ENCODE measurements around the gene CDK5RAP2.
"Not testable (repeated sequence)": the region's sequence is repeated elsewhere in the genome, so short reads cannot be mapped to it uniquely, and the experiment has no call there.

The CDK5RAP2 gene

DNA sequence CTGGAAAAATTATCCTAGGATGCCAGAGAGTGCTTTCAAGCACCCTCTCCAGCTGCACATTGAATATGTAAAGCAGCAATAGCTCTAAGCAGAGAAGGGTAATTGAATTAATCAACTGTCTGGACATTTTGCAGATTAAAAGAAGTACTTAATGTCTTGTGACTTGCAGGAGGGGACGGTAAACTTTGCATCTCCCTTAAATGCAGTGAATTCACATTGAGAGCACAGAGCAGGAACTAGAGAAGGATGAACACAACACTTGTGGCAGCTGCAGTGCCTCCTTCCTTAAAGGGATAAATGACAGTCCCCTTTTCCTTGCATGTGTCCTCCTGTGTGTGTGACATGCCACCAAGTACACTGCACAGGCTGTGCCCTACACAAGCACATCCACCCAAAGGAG lies 7.4 kb upstream of the CDK5RAP2 start:
- DNase-seq = no peak

DNA sequence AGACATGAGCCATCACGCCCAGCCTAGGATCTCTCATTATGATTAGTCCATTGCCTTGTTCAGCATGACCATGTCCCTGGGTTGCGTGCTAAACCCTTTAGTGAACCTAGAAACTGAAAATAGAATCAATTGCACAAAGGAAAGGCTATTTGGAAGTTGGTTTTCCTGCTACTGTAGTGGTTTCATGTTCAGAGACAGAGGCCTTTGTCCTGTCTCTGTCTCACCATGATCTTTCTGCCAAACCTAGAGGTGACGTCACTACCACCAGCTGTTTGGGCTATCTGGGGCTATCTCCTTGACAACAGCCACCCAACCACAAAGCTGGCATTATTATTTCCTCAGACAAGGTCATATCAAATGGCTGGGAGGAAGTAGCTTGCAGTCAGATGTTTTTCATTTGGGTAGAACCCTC lies 4.0 kb upstream of the CDK5RAP2 start:
- no peak for DNase-seq

DNA sequence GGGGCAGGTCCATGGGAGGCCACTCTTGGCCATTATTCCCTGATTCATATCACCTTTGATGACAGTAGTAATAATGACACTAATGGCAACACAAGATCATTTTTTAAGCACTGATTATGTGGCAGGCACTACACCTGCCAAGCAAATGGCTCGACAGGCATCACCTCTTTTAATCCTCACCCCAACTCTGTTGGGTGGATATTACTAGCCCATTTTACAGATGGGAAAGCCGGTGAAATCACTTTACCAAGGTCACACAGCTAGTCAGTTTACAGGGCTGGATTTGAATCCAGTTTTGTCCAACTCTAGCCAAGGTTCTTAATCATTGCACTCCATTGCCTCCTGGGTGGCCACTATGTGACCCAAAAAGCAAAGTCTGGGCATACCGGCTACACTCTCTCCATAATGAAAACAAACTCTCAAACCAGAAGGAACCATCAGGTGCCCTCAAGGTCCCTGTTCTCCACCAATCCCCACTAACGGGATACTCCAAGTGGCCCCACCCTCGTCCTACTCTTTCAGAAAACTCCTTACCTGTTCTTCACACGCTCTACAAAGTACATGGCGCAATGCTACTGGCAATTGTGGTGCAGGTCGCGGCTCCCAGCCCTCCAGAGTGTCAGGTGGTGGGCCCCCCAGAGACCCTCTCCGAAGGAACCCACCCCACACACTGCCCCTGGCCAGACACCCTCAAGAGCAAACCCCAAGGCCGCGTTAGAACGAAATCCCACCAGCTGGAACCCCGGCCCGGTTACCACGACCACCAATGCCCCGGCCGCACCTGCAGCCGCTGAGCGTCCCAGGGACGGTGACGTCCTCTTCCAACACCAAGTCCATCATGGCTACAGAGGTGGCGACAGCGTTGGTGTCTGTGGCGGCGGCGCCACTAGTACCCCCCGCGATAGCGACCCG lies 572 bp downstream of the CDK5RAP2 start:
- DNase-seq = no peak

DNA sequence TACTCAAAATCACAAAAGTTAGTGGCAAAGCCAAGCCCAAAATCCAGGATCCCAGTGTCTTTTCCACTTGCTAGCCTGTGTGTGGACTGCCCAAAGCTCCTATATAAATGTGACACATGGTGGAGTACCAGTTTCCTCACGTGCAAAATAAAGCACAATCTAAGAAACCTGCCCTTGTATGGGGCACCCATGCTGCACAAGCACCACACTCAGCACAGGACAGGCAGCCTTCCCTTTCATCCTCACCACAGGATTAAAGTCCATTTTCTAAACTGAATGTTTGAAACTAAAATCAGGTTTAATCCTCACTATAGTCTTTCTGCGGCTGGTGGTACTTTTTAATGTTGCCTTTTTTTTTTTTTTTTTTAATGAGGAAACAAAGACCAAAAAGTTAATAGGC lies 5.5 kb downstream of the CDK5RAP2 start:
- no peak for DNase-seq

DNA sequence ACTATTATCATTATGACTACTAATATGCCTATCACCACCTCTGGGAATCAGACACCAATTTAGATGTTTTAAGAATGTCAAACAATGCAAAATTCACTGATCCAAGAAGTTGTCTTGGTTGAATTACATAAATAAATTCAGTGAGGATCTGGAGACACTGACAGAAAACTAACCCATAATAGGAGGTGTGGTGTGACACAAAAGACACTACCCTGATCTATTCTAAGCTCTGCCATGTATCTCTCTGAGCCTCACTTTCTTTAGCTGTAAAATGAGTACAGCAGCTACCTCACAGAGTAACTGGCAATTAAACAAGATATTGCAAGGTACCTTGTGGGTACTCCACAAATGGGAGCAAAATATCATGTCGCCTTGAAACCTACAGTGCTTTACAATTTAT lies 7.5 kb downstream of the CDK5RAP2 start:
- DNase-seq = no peak

DNA sequence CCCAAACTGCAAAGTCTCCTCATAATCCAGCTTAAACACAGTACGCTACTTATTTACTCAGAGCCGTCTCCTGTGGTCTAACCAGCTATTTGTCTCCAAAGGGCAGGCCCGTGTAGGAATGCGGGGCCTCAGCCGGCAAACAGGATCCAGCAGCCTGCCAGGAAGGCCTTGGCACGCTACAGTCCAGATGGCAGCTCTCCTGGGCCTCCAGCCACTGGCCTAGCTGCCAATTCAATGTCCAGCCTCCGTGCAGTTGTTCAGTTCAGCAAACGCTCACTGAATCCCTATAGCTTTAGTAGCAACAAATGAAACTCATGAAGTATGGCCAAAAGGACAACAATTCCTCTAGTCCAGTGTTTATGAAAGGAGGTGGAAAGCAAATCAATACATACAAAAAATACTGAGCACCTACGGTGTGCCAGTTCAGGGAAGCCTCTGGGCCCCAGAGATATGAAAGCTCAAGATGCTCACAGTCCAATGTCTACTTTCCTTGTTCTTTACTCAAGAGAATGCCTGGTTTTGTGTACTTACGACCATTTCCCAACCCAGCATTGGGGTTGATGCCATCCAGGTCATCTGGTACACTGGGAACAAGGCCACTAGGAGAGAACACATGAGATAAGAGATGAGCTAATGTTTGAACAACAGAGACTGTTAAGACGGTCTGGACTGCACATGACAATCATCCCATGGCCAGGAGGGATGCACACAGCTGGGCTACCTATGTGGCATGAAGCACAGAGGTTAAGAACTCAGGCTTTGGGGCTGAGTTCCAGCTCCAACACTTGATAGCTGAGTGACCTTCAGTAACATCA lies 8.3 kb downstream of the CDK5RAP2 start:
- no peak for DNase-seq

DNA sequence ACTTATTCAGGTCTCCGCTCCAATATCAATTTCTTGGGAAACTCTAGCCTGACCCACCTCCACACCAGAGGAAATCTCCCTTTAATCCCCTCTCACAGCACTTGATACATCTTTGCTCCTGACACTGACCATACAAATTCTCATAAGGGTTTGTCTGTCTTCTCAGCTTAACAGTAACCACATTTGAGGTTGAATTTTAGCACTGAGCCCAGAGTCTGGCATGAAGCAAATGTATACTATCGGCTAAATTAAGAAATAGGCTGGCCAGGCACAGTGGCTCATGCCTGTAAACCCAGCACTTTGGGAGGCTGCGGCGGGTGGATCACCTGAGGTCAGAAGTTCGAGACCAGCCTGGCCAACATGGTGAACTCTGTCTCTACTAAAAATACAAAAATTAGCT lies 9.7 kb downstream of the CDK5RAP2 start:
- no peak for DNase-seq

GRCh38 chr9:120569556-120569955 lies 10.4 kb downstream of the CDK5RAP2 start:
- DNase-seq = no peak

- no peak for DNase-seq
Observed at GRCh38 chr9:120568816-120569215, 11.2 kb downstream of the CDK5RAP2 start.

- no peak for DNase-seq
Observed at GRCh38 chr9:120567874-120568273, 12.1 kb downstream of the CDK5RAP2 start.

DNA sequence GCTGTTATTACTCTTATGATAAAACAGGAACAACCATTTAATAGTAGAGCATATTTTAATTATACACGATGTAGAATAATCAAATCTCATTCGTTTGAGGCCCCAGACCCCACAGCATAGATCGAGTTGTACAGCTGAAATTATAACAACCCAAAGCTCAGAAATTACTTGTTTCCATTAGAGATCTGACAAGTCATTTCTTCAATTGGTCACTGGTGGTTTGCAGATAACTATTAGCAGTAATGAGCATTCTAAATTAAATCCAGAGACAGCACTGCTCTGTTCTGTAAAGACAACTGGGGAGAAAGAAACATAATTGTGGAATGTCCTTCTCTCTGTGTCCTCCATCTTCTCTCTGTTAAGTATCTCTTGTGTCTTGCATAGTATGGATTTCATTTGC lies 12.9 kb downstream of the CDK5RAP2 start:
- no peak for DNase-seq

- no peak for DNase-seq
Observed at GRCh38 chr9:120564589-120564988, 15.4 kb downstream of the CDK5RAP2 start.

- no peak for DNase-seq
Observed at GRCh38 chr9:120562861-120563443, 17.0 kb downstream of the CDK5RAP2 start.

- no peak for DNase-seq
Observed at GRCh38 chr9:120561709-120562108, 18.3 kb downstream of the CDK5RAP2 start.

DNA sequence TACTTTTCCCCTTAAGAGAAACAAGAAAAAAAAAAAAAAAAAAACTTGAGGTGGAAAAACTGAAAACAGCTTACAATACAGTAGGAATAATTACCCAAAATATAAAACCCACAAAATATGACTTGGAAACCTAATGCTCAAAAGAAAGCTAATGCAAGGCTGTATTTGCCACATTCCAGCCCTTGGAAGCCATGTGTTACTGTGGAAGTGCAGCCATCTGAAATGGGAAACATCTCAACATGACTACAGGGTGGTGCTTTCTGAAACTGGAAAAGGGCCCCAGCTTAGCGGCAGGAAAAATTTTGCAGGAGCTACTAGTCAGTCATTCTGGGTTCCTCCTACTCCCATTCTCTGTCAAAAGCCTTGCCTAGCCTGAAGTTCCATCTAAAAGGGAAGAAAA lies 20.4 kb downstream of the CDK5RAP2 start:
- DNase-seq = no peak

DNA sequence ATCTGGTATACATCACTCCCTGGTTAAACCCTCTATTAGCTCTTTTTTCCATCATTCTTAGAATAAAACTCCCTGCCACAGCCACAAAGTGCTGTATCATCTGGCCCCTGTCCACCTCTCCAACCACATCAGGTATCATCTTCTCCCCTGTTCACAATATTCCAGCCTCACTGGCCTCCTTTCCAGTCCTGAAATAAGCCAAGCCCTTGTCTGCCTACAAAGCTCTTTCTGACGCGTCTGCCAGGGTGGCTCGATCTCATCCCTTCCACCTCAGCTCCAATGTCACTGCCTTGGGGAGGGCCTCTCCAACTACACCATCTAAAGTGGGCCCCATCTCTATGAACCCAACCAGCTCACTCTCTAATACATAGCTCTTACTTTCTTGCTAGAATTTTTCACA lies 21.5 kb downstream of the CDK5RAP2 start:
- no peak for DNase-seq

- no peak for DNase-seq
Observed at GRCh38 chr9:120557205-120557604, 22.8 kb downstream of the CDK5RAP2 start.

GRCh38 chr9:120556775-120557174 lies 23.2 kb downstream of the CDK5RAP2 start:
- no peak for DNase-seq

GRCh38 chr9:120555839-120556238 lies 24.1 kb downstream of the CDK5RAP2 start:
- no peak for DNase-seq

DNA sequence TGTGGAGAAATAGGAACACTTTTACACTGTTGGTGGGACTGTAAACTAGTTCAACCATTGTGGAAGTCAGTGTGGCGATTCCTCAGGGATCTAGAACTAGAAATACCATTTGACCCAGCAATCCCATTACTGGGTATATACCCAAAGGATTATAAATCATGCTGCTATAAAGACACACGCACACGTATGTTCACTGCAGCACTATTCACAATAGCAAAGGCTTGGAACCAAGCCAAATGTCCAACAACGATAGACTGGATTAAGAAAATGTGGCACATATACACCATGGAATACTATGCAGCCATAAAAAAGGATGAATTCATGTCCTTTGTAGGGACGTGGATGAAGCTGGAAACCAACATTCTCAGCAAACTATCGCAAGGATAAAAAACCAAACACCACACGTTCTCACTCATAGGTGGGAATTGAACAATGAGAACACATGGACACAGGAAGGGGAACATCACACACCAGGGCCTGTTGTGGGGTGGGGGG lies 27.7 kb downstream of the CDK5RAP2 start:
- not testable (repeated sequence) for DNase-seq

GRCh38 chr9:120545701-120546550 lies 34.0 kb downstream of the CDK5RAP2 start:
- no peak for DNase-seq

DNA sequence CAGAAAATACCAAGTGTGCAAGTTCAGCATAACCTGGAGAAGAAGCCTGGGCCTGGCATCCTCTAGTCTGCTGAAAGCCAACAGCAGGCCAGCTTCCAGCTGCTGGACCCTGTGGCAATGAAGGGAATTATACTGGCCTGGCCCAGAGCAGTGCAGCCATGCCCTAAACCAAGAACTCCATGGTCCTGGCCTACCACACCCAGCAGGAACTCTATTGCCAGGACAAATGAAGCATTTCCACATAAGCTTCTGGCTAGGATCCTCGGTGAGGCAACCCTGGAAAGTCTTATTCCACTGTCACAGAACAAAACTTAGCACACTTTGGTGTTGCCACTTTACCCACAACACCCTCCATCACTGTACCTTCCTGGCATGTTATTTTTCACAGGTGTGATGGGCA lies 35.5 kb downstream of the CDK5RAP2 start:
- no peak for DNase-seq

Measured in stimulated activated CD4-positive, alpha-beta T cell treated with anti-CD3 and anti-CD28 coated beads, Interleukin-2, amount 100 ng/mL, for 48 hours (primary cell).